ENCODE results near the gene PLOD1.
A peak's percentile ranks its signal among the peaks of the same experiment; 100 is the strongest.
"Not testable (repeated sequence)": the region's sequence is repeated elsewhere in the genome, so short reads cannot be mapped to it uniquely, and the experiment has no call there.

Gene PLOD1

DNA sequence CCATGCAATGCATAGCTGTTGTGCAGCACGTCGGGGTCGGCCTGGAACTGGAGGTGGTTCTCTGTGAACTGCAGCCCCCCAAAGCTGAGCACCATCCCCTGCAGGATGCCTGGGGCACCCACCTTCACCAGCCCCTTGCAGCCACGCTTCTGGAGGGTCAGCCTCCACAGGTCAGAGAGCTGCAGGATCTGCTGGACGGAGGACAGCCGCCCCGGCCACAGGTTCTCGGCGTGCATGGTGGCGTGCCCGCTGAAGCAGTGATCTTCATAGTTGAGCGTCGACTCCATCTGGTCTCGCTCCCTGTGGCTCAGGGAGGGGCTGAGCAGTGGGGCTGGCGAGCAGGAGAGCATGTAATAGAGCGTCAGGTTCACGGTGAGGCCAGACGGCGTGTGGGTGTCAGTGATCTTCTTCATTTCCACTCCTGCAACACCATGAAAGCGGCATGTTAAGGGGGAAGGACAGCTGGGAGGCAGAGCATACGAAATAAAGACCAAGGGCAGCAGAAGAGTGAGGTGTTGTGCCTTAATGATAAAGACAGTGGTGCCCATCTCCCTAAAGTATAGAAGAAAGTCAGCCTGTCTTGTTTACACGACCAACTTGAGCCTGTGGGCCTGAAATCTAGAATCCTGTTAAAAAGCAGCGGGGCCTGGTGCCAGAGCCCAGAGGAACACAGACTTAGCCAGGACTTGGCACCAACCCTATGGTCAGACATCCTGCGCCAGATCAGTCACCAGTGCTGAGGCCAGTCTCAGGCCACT, 11.3 kb upstream of the PLOD1 start:
- H3K36me3 Mint-ChIP-seq (ENCODE audit: low read depth), result peaks cover 17% of the 10 kb centered on the region
- peaks cover 41% of the 10 kb centered on the region for H3K4me1 Mint-ChIP-seq
- H3K27ac Mint-ChIP-seq, result no peak overlapping the region
- peak overlapping the region; percentile 82 for H3K4me3 Mint-ChIP-seq
- DNase-seq, result no peak
- ATAC-seq, result no peak
- no peaks in the 10 kb centered on the region for H3K27me3 Mint-ChIP-seq
- H3K9me3 Mint-ChIP-seq, result no peaks in the 10 kb centered on the region

- H3K27ac Mint-ChIP-seq, result no peak overlapping the region
- H3K4me1 Mint-ChIP-seq, result peaks cover 41% of the 10 kb centered on the region
- peak overlapping the region; percentile 82 for H3K4me3 Mint-ChIP-seq
- no peak for ATAC-seq
- no peaks in the 10 kb centered on the region for H3K9me3 Mint-ChIP-seq
- H3K36me3 Mint-ChIP-seq (ENCODE audit: low read depth), result peaks cover 17% of the 10 kb centered on the region
- no peak for DNase-seq
- no peaks in the 10 kb centered on the region for H3K27me3 Mint-ChIP-seq
These were observed 10.7 kb upstream of the PLOD1 start for GRCh38 chr1:11923827-11924113.

GRCh38 chr1:11924334-11925195, 10.0 kb upstream of the PLOD1 start:
- Mint-ChIP-seq H3K9me3 (no peaks in the 10 kb centered on the region), H3K36me3 (ENCODE audit: low read depth) (peaks cover 17% of the 10 kb centered on the region), H3K27ac (peak overlapping the region; percentile 68), H3K4me1 (peaks cover 41% of the 10 kb centered on the region), H3K27me3 (no peaks in the 10 kb centered on the region), H3K4me3 (peak overlapping the region; percentile 82)
- DNase-seq, result no peak
- peak; percentile 34 for ATAC-seq

DNA sequence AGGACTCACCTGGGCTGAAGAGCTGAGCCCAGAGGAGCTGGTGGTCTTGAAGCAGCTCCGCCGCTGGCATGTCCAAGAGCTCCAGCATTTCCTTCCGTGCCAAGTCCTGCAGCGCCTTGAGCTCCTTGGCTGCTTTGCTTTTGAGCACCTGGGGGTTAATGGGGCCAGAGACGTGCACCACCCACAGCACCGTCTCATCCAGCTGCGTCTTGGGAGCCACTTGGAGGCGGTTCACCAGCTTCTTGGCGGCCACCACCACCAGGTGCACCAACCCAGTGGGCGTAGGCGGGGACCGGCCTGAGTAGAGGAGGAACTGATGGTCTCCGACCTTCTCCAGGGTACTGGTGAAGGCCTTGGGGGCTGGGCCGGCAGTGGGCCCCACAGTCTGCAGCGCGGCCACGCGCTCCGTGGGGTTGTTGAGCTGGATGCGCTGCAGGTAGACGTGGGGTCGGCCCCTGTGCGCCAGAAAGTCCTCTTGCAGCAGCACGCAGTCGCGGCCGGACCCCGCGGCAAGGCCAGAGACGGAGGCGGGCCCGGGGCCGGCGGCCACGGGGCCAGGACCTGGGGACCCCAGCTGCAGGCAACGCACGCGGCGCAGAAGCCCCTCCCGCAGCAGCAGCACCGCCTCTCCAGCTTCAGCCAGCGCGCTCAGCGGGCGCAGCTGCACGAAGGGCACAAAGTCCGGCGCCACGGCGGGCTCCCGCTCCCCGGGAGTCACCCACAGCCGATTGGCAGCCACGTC, 9.2 kb upstream of the PLOD1 start:
- H3K36me3 Mint-ChIP-seq (ENCODE audit: low read depth), result peaks cover 11% of the 10 kb centered on the region
- not testable (repeated sequence) for H3K9me3 Mint-ChIP-seq, DNase-seq, H3K27me3 Mint-ChIP-seq
- peaks cover 39% of the 10 kb centered on the region for H3K4me1 Mint-ChIP-seq
- ATAC-seq, result peak; percentile 17
- peak overlapping the region; percentile 68 for H3K27ac Mint-ChIP-seq
- H3K4me3 Mint-ChIP-seq, result peak overlapping the region; percentile 82

- no peak for DNase-seq
- no peaks in the 10 kb centered on the region for H3K27me3 Mint-ChIP-seq
These were observed 8.6 kb upstream of the PLOD1 start for GRCh38 chr1:11925938-11926292.

GRCh38 chr1:11927866-11928592, 6.5 kb upstream of the PLOD1 start:
- no peak overlapping the region for H3K27ac Mint-ChIP-seq
- no peaks in the 10 kb centered on the region for H3K9me3 Mint-ChIP-seq
- H3K36me3 Mint-ChIP-seq (ENCODE audit: low read depth), result peaks cover 9% of the 10 kb centered on the region
- H3K4me1 Mint-ChIP-seq, result peaks cover 33% of the 10 kb centered on the region
- DNase-seq, result no peak
- no peaks in the 10 kb centered on the region for H3K27me3 Mint-ChIP-seq
- no peak for ATAC-seq
- H3K4me3 Mint-ChIP-seq, result peak overlapping the region; percentile 44

More at GRCh38 chr1:11925938-11926292, 8.6 kb upstream of the PLOD1 start:
- peaks cover 36% of the 10 kb centered on the region for H3K4me1 Mint-ChIP-seq
- H3K27ac Mint-ChIP-seq, result peak overlapping the region; percentile 83
- H3K36me3 Mint-ChIP-seq (ENCODE audit: low read depth), result peaks cover 11% of the 10 kb centered on the region
- H3K9me3 Mint-ChIP-seq, result no peaks in the 10 kb centered on the region
- ATAC-seq, result peak; percentile 29
- peak overlapping the region; percentile 82 for H3K4me3 Mint-ChIP-seq

DNA sequence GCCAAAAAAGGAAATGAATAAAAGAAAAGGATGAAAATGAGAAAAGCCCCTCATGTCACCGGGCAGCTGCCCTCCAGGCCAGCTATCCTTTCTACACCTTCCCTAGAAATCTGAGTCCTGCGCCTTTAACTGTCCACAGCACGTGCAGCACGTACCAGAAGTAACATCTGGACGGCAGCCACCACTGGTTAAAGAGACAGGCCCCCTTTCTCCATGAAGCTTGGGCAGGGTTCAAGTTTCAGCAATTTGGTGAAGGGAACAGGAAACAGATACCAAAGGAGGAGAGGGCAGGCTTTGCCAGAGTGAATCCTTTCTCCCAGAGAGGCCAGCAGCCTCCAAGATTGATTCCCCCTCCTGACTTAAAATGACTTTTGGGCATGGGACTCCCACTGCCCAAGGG, 4.7 kb upstream of the PLOD1 start:
- Mint-ChIP-seq H3K4me1 (peaks cover 19% of the 10 kb centered on the region), H3K4me3 (no peak overlapping the region), H3K36me3 (ENCODE audit: low read depth) (no peaks in the 10 kb centered on the region), H3K27ac (peak overlapping the region; percentile 54), H3K9me3 (no peaks in the 10 kb centered on the region), H3K27me3 (no peaks in the 10 kb centered on the region)
- DNase-seq (peak; percentile 40), ATAC-seq (no peak)

GRCh38 chr1:11930571-11931445, 3.7 kb upstream of the PLOD1 start:
- Mint-ChIP-seq H3K4me3 (no peak overlapping the region), H3K36me3 (ENCODE audit: low read depth) (no peaks in the 10 kb centered on the region), H3K27me3 (no peaks in the 10 kb centered on the region), H3K9me3 (no peaks in the 10 kb centered on the region), H3K27ac (no peak overlapping the region), H3K4me1 (peaks cover 16% of the 10 kb centered on the region)
- DNase-seq (no peak), ATAC-seq (no peak)

DNA sequence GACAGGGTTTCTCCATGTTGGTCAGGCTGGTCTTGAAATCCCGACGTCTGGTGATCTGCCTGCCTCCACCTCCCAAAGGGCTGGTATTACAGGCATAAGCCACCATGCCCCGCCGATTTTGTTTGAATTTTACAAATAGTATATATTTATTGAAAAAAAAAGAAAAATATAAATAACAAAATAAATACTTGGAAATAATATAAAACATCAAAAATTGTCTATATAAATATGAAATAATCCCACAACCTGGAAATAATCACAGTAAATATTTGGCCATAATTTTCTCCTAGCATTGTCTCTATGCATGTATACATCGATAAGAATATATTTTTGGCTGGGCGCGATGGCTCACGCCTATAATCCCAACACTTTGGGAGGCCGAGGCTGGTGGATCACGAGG, 2.7 kb upstream of the PLOD1 start:
- no peak overlapping the region for H3K27ac Mint-ChIP-seq
- H3K4me1 Mint-ChIP-seq, result peaks cover 10% of the 10 kb centered on the region
- H3K27me3 Mint-ChIP-seq, result no peaks in the 10 kb centered on the region
- DNase-seq (no peak), ATAC-seq (no peak)
- no peaks in the 10 kb centered on the region for H3K9me3 Mint-ChIP-seq
- no peak overlapping the region for H3K4me3 Mint-ChIP-seq
- no peaks in the 10 kb centered on the region for H3K36me3 Mint-ChIP-seq (ENCODE audit: low read depth)

- H3K4me3 Mint-ChIP-seq, result peak overlapping the region; percentile 80
- ATAC-seq (no peak), DNase-seq (no peak)
- no peaks in the 10 kb centered on the region for H3K36me3 Mint-ChIP-seq (ENCODE audit: low read depth)
- no peaks in the 10 kb centered on the region for H3K9me3 Mint-ChIP-seq
- no peaks in the 10 kb centered on the region for H3K27me3 Mint-ChIP-seq
- H3K4me1 Mint-ChIP-seq, result peaks cover 6% of the 10 kb centered on the region
- peak overlapping the region; percentile 54 for H3K27ac Mint-ChIP-seq
These were observed 518 bp downstream of the PLOD1 start for GRCh38 chr1:11935057-11935412.

DNA sequence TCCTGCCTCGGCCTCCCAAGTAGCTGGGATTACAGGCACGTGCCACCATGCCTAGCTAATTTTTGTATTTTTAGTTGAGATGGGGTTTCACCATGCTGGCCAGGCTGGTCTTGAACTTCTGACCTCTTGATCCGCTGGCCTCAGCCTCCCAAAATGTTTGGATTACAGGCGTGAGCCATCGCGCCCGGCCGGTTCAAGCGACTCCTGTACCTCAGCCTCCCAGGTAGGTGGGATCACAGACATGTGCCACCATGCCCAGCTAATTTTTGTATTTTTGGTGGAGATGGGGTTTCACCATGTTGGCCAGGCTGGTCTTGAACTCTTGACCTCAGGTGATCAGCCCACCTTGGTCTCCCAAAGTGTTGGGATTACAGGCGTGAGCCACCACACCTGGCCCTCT, 1.2 kb downstream of the PLOD1 start:
- H3K27ac Mint-ChIP-seq; H3K9me3 Mint-ChIP-seq; ATAC-seq; H3K27me3 Mint-ChIP-seq; H3K36me3 Mint-ChIP-seq (ENCODE audit: low read depth); DNase-seq; H3K4me1 Mint-ChIP-seq: not testable (repeated sequence)
- H3K4me3 Mint-ChIP-seq, result peak overlapping the region; percentile 14

- Mint-ChIP-seq H3K27ac (no peak overlapping the region), H3K4me1 (peaks cover 5% of the 10 kb centered on the region), H3K4me3 (no peak overlapping the region), H3K27me3 (no peaks in the 10 kb centered on the region), H3K9me3 (no peaks in the 10 kb centered on the region), H3K36me3 (ENCODE audit: low read depth) (no peaks in the 10 kb centered on the region)
- DNase-seq (no peak), ATAC-seq (no peak)
These were observed 4.4 kb downstream of the PLOD1 start for GRCh38 chr1:11938722-11939526.

- not testable (repeated sequence) for H3K4me1 Mint-ChIP-seq; DNase-seq; H3K9me3 Mint-ChIP-seq; H3K4me3 Mint-ChIP-seq; H3K27ac Mint-ChIP-seq; H3K27me3 Mint-ChIP-seq; ATAC-seq; H3K36me3 Mint-ChIP-seq (ENCODE audit: low read depth)
These were observed 5.3 kb downstream of the PLOD1 start for GRCh38 chr1:11939794-11940193.

All from activated naive CD8-positive, alpha-beta T cell treated with anti-CD3 and anti-CD28 coated beads, Interleukin-2, amount 50 U/mL, for 24 hours (primary cell).